ENCODE data around the gene TEAD4. TPM values are rescaled to one million over a fixed set of nuclear protein-coding genes. Genes with fewer than 3 reads are reported as not detected.

Gene TEAD4
- total RNA-seq, 1 experiment from 2014 or later, result 127 TPM

- H2BK5ac ChIP-seq (ENCODE audit: insufficient read length, low read length), result no peak overlapping the region
Measured at GRCh38 chr12:2949411-2949810, 9.8 kb upstream of the TEAD4 start.

More at GRCh38 chr12:2949411-2949810, 9.8 kb upstream of the TEAD4 start:
- Histone ChIP-seq H3K79me2 (ENCODE audit: insufficient read depth, low read length) (no peaks in the 10 kb centered on the region), H4K8ac (replicated peaks; ENCODE audit: insufficient read length, low read depth, low read length) (no peak overlapping the region), H4K5ac (ENCODE audit: insufficient read length, low read depth, low read length) (no peak overlapping the region), H4K91ac (ENCODE audit: insufficient read length, low read depth, low read length) (no peak overlapping the region), H2BK15ac (ENCODE audit: low read depth, low read length) (no peak overlapping the region), H4K20me1 (ENCODE audit: control insufficient read depth, insufficient read depth, insufficient read length) (no peaks in the 10 kb centered on the region), H3K9ac (ENCODE audit: extremely low read depth, insufficient read length, low read length) (no peak overlapping the region), H3K4me1 (ENCODE audit: insufficient read depth, low read length) (no peaks in the 10 kb centered on the region), H3T11ph (ENCODE audit: low read length) (no peak overlapping the region), H3K4me2 (ENCODE audit: insufficient read depth, insufficient read length, low read length) (no peak overlapping the region), H3K18ac (ENCODE audit: insufficient read length, low read depth, low read length) (no peak overlapping the region), H2AK5ac (ENCODE audit: insufficient read length, low read length) (no peak overlapping the region), H3K9me3 (ENCODE audit: control insufficient read depth, low read depth, low read length) (no peaks in the 10 kb centered on the region), H3K56ac (ENCODE audit: insufficient read length, low read depth, low read length) (no peak overlapping the region), H3K27me3 (ENCODE audit: insufficient read depth, low read length) (no peaks in the 10 kb centered on the region), H2BK120ac (ENCODE audit: low read depth, low read length, poor library complexity, severe bottlenecking) (no peak overlapping the region), H2AFZ (ENCODE audit: low read length) (no peak overlapping the region), H3K14ac (ENCODE audit: insufficient read depth, low read length) (no peak overlapping the region), H3K79me1 (ENCODE audit: insufficient read depth, low read depth, low read length, poor library complexity, severe bottlenecking) (no peaks in the 10 kb centered on the region), H3K4ac (ENCODE audit: low read depth, low read length) (no peak overlapping the region), H3K23me2 (ENCODE audit: insufficient read length, low read depth, low read length, poor library complexity, severe bottlenecking) (no peaks in the 10 kb centered on the region), H3K27ac (ENCODE audit: insufficient read length, low read depth, low read length) (no peak overlapping the region), H2BK20ac (ENCODE audit: low read depth, low read length, poor library complexity, severe bottlenecking) (no peak overlapping the region), H3K23ac (ENCODE audit: insufficient read length, low read depth, low read length) (no peak overlapping the region), H2BK12ac (ENCODE audit: insufficient read length, low read depth, low read length) (no peak overlapping the region)
- Mint-ChIP-seq H3K27ac (no peak overlapping the region; a peak in 1 of 7 replicates), H3K36me3 (ENCODE audit: insufficient read depth in 1 of 3, low read depth in 3 of 3) (no peaks in the 10 kb centered on the region), H3K4me1 (peaks cover 4 to 8% of the 10 kb centered on the region in 2 experiments; a peak in 2 of 4 replicates), H3K9me3 (no peaks in the 10 kb centered on the region; a peak in 1 of 5 replicates), H3K4me3 (no peak overlapping the region), H3K27me3 (ENCODE audit: low read depth) (peaks cover 4% of the 10 kb centered on the region)
- no peak for TF ChIP-seq CTCF (conservative IDR thresholded peaks at IDR 0.05)
- no CpG with 5 or more reads among the region's 4 CpGs for WGBS (ENCODE audit: extremely low coverage, insufficient read length, low lambda C conversion rate)
- DNase-seq, result no peak
